Measurements from ENCODE around the gene CCSER1.

CCSER1 gene

GRCh38 chr4:91471280-91471679 is 1344.1 kb downstream of the CCSER1 start:
- H3K4me3 ChIP-seq (ENCODE audit: low read depth, low read length), result no peak overlapping the region
- TF ChIP-seq, protein P1, sequence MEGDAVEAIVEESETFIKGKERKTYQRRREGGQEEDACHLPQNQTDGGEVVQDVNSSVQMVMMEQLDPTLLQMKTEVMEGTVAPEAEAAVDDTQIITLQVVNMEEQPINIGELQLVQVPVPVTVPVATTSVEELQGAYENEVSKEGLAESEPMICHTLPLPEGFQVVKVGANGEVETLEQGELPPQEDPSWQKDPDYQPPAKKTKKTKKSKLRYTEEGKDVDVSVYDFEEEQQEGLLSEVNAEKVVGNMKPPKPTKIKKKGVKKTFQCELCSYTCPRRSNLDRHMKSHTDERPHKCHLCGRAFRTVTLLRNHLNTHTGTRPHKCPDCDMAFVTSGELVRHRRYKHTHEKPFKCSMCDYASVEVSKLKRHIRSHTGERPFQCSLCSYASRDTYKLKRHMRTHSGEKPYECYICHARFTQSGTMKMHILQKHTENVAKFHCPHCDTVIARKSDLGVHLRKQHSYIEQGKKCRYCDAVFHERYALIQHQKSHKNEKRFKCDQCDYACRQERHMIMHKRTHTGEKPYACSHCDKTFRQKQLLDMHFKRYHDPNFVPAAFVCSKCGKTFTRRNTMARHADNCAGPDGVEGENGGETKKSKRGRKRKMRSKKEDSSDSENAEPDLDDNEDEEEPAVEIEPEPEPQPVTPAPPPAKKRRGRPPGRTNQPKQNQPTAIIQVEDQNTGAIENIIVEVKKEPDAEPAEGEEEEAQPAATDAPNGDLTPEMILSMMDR (IDR thresholded peaks at IDR 0.05; ENCODE audit: borderline replicate concordance, insufficient read depth, low read depth, low read length), result no peak

DNA sequence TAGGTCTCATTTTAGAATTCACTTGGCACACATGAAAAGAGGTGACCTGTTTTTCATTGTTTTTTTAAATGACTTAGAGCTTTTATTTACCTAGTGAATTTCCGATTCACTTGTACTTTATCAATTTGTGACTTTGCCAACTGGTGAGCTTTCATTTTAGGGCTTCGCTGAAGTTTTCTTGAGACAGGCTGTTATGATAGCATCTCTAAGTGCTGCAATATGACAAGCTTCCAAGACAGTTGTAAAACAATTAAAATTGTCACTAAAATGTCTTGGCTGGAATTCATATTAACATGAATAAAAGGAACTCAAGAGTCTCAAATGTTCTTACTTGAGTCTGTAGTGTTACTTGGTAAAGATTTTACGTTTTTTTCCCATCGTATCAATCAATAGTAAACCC is 1344.9 kb downstream of the CCSER1 start:
- TF ChIP-seq, protein P1 (IDR thresholded peaks at IDR 0.05; ENCODE audit: borderline replicate concordance, insufficient read depth, low read depth, low read length), result no peak

DNA sequence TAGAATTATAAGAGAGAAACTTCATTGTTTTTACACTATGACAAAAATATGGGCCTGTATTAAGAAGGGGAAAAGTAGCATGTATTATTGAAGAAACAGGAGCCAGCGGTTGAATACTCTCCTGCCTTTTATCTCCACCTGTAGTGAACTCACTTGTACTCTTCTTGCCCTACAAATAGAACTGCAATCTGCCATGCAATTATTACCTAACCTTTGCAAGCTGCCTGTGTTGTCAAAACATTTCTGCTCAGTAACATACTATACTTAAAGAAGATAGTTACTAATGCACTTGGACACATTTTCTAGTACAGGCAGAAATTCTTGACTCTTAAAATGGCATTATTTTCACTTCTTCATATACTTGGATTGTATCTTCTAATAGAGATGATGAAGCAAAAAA is 1358.2 kb downstream of the CCSER1 start:
- H3K4me3 ChIP-seq (ENCODE audit: low read depth, low read length), result no peak overlapping the region
- TF ChIP-seq, protein P1 (IDR thresholded peaks at IDR 0.05; ENCODE audit: borderline replicate concordance, insufficient read depth, low read depth, low read length), result no peak

More for the DNA sequence above, 1344.9 kb downstream of the CCSER1 start:
- no peak overlapping the region for H3K4me3 ChIP-seq (ENCODE audit: low read depth, low read length)

DNA sequence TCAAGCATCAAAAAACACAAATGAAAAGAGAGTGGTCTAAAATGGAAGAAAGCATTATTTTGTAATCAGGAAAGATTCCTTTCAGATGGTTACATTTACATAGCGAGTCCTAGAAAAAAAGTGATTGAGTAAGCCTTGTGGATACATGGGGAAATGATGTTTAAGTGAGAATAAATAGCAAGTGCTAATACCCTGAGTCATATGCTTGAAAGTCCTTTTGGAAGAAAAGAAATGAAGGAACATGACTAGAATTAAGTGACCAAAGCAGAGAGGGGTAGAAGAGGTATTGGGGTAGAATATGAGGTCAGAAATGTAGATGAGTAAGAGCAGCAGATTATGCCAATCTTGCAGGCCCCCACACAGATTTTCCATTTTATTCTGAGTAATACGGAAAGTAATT is 1361.8 kb downstream of the CCSER1 start:
- no peak overlapping the region for H3K4me3 ChIP-seq (ENCODE audit: low read depth, low read length)
- TF ChIP-seq, protein P1 (IDR thresholded peaks at IDR 0.05; ENCODE audit: borderline replicate concordance, insufficient read depth, low read depth, low read length), result no peak

GRCh38 chr4:91497892-91498291 is 1370.7 kb downstream of the CCSER1 start:
- TF ChIP-seq, protein P1 (IDR thresholded peaks at IDR 0.05; ENCODE audit: borderline replicate concordance, insufficient read depth, low read depth, low read length), result no peak
- H3K4me3 ChIP-seq (ENCODE audit: low read depth, low read length), result no peak overlapping the region

- TF ChIP-seq, protein P1 (IDR thresholded peaks at IDR 0.05; ENCODE audit: borderline replicate concordance, insufficient read depth, low read depth, low read length), result no peak
- H3K4me3 ChIP-seq (ENCODE audit: low read depth, low read length), result no peak overlapping the region
Observed at GRCh38 chr4:91502365-91502764, 1375.2 kb downstream of the CCSER1 start.

DNA sequence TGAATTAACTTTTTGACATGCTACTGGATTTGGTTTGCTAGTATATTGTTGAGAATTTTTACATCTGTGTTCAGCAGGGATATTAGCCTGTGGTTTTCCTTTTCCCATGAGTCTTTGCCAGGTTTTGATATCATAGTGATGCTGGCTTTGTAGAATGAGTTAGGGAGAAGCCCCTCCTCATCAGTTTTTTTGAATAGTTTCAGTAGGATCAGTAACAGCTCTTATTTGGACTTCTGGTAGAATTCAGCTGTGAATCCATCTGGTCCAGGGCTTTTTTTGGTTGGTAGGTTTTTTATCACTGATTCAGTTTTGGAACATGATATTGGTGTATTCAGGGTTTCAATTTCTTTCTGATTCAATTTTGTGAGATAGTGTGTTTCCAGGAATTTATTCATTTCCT is 1386.1 kb downstream of the CCSER1 start:
- no peak overlapping the region for H3K4me3 ChIP-seq (ENCODE audit: low read depth, low read length)
- TF ChIP-seq, protein P1 (IDR thresholded peaks at IDR 0.05; ENCODE audit: borderline replicate concordance, insufficient read depth, low read depth, low read length), result no peak

Data from GM12875 (cell line).